K562 (cell line): ENCODE results near the gene OR2V1. TPM values are rescaled to one million over a fixed set of nuclear protein-coding genes. Genes with fewer than 3 reads are reported as not detected.

ENCODE experiments used
- ARID4B ChIP-seq: sonication (generic); formaldehyde crosslinking; IDR thresholded peaks from 2 replicates; pipeline ENCODE4 v1.8.0; 2022; ENCODE audit warnings: mild to moderate bottlenecking, missing genetic modification reagents
- ATF2 ChIP-seq: sonication (generic); formaldehyde crosslinking; IDR thresholded peaks from 2 replicates; pipeline ENCODE4 v1.8.1; 2022; ENCODE audit warnings: missing genetic modification reagents
- ATF7 ChIP-seq: fragments of 450-650 bp; IDR thresholded peaks from 2 replicates; pipeline ENCODE4 v1.7.1; 2014; ENCODE audit warnings: mild to moderate bottlenecking, moderate library complexity
- CCNT2 ChIP-seq: IDR thresholded peaks from 2 replicates; pipeline ENCODE4 v1.6.1; 2011; ENCODE audit warnings: borderline replicate concordance, low read depth, mild to moderate bottlenecking, moderate library complexity, mixed read lengths, low read length; ENCODE audit not compliant: insufficient read length; ENCODE audit errors: extremely low read depth
- E2F1 ChIP-seq: sonication (generic); formaldehyde crosslinking; IDR thresholded peaks from 2 replicates; pipeline ENCODE4 v1.8.1; 2023; ENCODE audit warnings: mild to moderate bottlenecking, missing genetic modification reagents, moderate library complexity
- ETV1 ChIP-seq: fragments of 450-650 bp; conservative IDR thresholded peaks from 2 replicates; pipeline ENCODE4 v1.6.1; 2016; ENCODE audit warnings: missing genetic modification characterization, control low read depth, low read depth, missing compliant biosample characterization
- FOXK1 ChIP-seq: sonication (generic); formaldehyde crosslinking; IDR thresholded peaks from 2 replicates; pipeline ENCODE4 v1.8.0; 2022; ENCODE audit warnings: missing genetic modification reagents, mild to moderate bottlenecking, borderline replicate concordance
- HDAC3 ChIP-seq: fragments of 450-650 bp; IDR thresholded peaks from 2 replicates; pipeline ENCODE4 v1.6.1; 2018; ENCODE audit warnings: borderline replicate concordance, mild to moderate bottlenecking, moderate library complexity; ENCODE audit not compliant: partially characterized antibody
- POLR2A ChIP-seq: fragments of 450-650 bp; conservative IDR thresholded peaks from 2 replicates; pipeline ENCODE4 v1.6.1; 2016
- TFE3 ChIP-seq: fragments of 450-650 bp; formaldehyde crosslinking; IDR thresholded peaks from 2 replicates; pipeline ENCODE4 v1.4.0; 2020; ENCODE audit warnings: mild to moderate bottlenecking, mixed read lengths
- WHSC1 ChIP-seq: IDR thresholded peaks from one replicate; pipeline ENCODE4 v1.6.1; 2012; ENCODE audit warnings: low read length, control low read depth, inconsistent platforms
- ZBTB9 ChIP-seq: fragments of 450-650 bp; formaldehyde crosslinking; IDR thresholded peaks from 2 replicates; pipeline ENCODE4 v1.4.0; 2020; ENCODE audit warnings: mild to moderate bottlenecking, moderate library complexity
- ZKSCAN8 ChIP-seq: fragments of 200-800 bp; sonication (Bioruptor generic); IDR thresholded peaks from 2 replicates; pipeline ENCODE4 v1.6.1; 2016; ENCODE audit warnings: missing genetic modification characterization, missing compliant biosample characterization
- ZNF224 ChIP-seq: sonication (generic); formaldehyde crosslinking; IDR thresholded peaks from 2 replicates; pipeline ENCODE4 v1.8.0; 2022; ENCODE audit warnings: mild to moderate bottlenecking, missing genetic modification reagents
- ZNF395 ChIP-seq: fragments of 200-800 bp; sonication (Bioruptor generic); IDR thresholded peaks from 2 replicates; pipeline ENCODE4 v1.6.1; 2017; ENCODE audit warnings: missing genetic modification characterization, missing compliant biosample characterization
- ZNF561 ChIP-seq: fragments of 450-650 bp; formaldehyde crosslinking; conservative IDR thresholded peaks from 2 replicates; pipeline ENCODE4 v1.4.0; 2020; ENCODE audit warnings: mild to moderate bottlenecking, moderate library complexity
- polyA plus RNA-seq, 8 experiments: library from polyadenylated mRNA; depleted of rRNA in 4 of 8; stranded (reverse) in 5 of 8; unstranded in 3 of 8; fragments of >200 nt; fragmentation: Nextera tagmentation in 2 of 8; fragmentation: Illumina TruSeq in 1 of 8; extraction: Ambion mirVana in 2 of 8; extraction: Trizol in 1 of 8; gene quantifications; 2 replicates each; pipeline versions ENCODE4 v1.2.1 to v1.2.3, GENCODE V29; 2011 to 2014; ENCODE audit warnings: inconsistent platforms in 1 of 8, missing spikeins in 1 of 8
- total RNA-seq, 7 experiments: library from RNA; depleted of rRNA in 6 of 7; stranded (reverse); fragments of >200 nt in 6 of 7; fragmentation: Illumina TruSeq in 2 of 7; extraction: Trizol in 2 of 7; gene quantifications; 2 replicates each; pipeline versions ENCODE4 v1.2.1 to v1.2.3, GENCODE V29; 2011 to 2021; ENCODE audit warnings: low replicate concordance in 1 of 7

Gene OR2V1
- total and polyA plus RNA-seq, 9 of the 15 experiments (the other 6 are each of a cell fraction or from before 2014, with no cell fraction given): 0.04 to 0.28 (median 0.15) TPM; not detected in 5

- TF ChIP-seq TFE3 (CRISPR knock-in tag): no peak
- TF ChIP-seq ATF2 (CRISPR knock-in tag): no peak
- TF ChIP-seq FOXK1 (CRISPR knock-in tag): no peak
- no peak for TF ChIP-seq ARID4B (CRISPR knock-in tag)
- no peak for TF ChIP-seq ZNF395 (CRISPR knock-in tag)
- no peak for TF ChIP-seq ETV1
- no peak for TF ChIP-seq E2F1
- no peak for TF ChIP-seq ZNF224 (CRISPR knock-in tag)
- TF ChIP-seq ATF7: peak; percentile 54; the same call in 1 of the 2 replicates
- no peak for TF ChIP-seq ZBTB9 (CRISPR knock-in tag)
- no peak for TF ChIP-seq HDAC3
- no peak for TF ChIP-seq WHSC1
- TF ChIP-seq POLR2A: no peak
- TF ChIP-seq CCNT2: no peak
- no peak for TF ChIP-seq ZKSCAN8
- no peak for TF ChIP-seq ZNF561
Observed at GRCh38 chr5:181133610-181134231, 2.8 kb upstream of the OR2V1 start (continued).
